HFF-Myc (cell line): ENCODE data around the gene SS18.
A peak's percentile ranks its signal among the peaks of the same experiment; 100 is the strongest.
"Not testable (repeated sequence)": the region's sequence is repeated elsewhere in the genome, so short reads cannot be mapped to it uniquely, and the experiment has no call there.

ENCODE experiments used
- DNase-seq: peaks from one replicate; pipeline ENCODE4 v3.0.0-alpha.2; 2011; ENCODE audit warnings: low read depth; ENCODE audit errors: extremely low read depth
- H3K4me3 ChIP-seq: replicated peaks from 2 replicates; pipeline ENCODE4 v1.5.1; 2011; ENCODE audit warnings: low read depth, mild to moderate bottlenecking, control low read depth, low read length
- TF ChIP-seq, protein P1 (sequence below): IDR thresholded peaks from 2 replicates; pipeline ENCODE4 v1.5.1; 2012; ENCODE audit warnings: mild to moderate bottlenecking, low read depth, low read length, control low read depth; ENCODE audit errors: missing control alignments

SS18 gene, protein sequence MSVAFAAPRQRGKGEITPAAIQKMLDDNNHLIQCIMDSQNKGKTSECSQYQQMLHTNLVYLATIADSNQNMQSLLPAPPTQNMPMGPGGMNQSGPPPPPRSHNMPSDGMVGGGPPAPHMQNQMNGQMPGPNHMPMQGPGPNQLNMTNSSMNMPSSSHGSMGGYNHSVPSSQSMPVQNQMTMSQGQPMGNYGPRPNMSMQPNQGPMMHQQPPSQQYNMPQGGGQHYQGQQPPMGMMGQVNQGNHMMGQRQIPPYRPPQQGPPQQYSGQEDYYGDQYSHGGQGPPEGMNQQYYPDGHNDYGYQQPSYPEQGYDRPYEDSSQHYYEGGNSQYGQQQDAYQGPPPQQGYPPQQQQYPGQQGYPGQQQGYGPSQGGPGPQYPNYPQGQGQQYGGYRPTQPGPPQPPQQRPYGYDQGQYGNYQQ

GRCh38 chr18:26090130-26091046 is at the start of gene SS18:
Gene SS18 (minus strand): TSS chr18:26090613. CDS start chr18:26090569, 44 bp downstream.
- DNase-seq = peak; percentile 63
- TF ChIP-seq, protein P1, sequence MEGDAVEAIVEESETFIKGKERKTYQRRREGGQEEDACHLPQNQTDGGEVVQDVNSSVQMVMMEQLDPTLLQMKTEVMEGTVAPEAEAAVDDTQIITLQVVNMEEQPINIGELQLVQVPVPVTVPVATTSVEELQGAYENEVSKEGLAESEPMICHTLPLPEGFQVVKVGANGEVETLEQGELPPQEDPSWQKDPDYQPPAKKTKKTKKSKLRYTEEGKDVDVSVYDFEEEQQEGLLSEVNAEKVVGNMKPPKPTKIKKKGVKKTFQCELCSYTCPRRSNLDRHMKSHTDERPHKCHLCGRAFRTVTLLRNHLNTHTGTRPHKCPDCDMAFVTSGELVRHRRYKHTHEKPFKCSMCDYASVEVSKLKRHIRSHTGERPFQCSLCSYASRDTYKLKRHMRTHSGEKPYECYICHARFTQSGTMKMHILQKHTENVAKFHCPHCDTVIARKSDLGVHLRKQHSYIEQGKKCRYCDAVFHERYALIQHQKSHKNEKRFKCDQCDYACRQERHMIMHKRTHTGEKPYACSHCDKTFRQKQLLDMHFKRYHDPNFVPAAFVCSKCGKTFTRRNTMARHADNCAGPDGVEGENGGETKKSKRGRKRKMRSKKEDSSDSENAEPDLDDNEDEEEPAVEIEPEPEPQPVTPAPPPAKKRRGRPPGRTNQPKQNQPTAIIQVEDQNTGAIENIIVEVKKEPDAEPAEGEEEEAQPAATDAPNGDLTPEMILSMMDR = no peak
- peak within 1 kb of the TSS; percentile 88 for H3K4me3 ChIP-seq

DNA sequence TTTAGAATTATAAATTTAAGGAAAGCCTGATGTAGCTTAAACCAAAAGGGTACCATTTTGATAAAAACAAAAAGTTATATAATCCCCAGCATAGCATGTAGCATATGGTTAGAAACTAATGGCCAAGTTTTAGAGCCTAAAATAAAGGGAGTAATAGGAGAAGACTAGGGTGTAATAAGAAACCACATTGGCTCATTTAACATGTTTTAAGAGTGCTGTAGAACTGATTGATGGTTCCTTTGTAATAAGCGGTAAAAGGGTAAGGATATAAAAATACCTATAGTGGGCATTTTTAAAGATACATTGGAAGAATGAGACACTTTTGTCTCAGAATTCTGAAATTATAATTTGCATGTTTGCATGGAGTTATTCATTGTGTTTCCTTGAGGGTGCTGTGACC is 45.1 kb upstream of the SS18 start:
- H3K4me3 ChIP-seq = no peak overlapping the region
- TF ChIP-seq, protein P1 = no peak
- DNase-seq = no peak

DNA sequence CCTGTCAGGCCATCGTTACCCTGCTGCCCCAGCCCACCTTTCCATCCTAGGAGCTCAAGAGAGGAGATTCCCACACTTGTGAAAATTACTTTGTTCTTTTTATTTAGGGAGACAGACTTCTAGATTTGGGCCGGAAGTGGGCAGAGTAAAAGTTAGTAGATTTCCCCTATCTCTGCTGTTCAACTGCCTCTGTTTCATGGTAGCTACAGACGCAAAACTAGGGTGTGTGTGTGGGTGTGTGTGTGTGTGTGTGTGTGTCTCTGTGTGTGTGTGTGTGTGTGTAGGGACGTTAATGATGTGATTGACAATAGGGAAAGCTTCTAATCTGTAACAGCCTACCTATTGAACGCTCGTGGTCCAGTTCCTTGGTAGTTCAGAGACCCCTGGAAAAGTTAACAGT is 43.7 kb upstream of the SS18 start:
- no peak for DNase-seq
- H3K4me3 ChIP-seq = no peak overlapping the region
- TF ChIP-seq, protein P1 = no peak

DNA sequence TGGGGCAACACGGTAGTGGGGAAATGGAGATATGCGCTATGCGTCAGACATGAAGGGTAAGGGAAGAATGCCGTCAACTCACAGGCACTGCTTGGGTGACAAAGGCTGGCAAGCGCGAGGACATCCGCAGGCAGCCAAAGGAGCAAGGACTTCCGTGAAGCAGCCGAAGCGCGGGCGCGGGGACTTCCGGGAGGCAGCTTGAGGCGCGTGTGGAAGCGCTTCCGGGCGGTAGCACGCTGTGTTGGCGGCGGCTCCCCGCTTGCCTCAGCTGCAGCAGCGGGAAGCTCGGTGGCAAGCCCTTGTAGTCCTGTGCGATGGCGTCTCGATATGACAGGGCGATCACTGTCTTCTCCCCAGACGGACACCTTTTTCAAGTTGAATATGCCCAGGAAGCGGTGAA is 43.2 kb upstream of the SS18 start, which contains the start of gene PSMA8:
Gene PSMA8, plus strand, starts transcription at position 218 of the 400 bp plus-strand sequence. Its CDS starts 97 bp downstream, at position 315.
- TF ChIP-seq, protein P1 = no peak
- H3K4me3 ChIP-seq = no peak within 1 kb of the TSS
- no peak for DNase-seq

DNA sequence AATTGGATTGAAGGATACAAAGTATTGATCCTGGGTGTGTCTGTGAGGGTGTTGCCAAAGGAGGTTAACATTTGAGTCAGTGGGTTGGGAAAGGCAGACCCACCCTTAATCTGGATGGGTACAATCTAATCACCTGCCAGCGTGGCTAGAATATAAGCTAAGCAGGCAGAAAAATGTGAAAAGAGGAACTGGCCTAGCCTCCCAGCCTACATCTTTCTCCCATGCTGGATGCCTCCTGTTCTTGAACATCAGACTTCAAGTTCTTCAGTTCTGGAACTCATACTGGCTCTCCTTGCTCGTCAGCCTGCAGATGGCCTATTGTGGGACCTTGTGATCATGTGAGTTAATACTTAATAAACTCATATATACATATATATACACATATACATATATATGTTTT is 37.8 kb upstream of the SS18 start:
- not testable (repeated sequence) for DNase-seq, H3K4me3 ChIP-seq

DNA sequence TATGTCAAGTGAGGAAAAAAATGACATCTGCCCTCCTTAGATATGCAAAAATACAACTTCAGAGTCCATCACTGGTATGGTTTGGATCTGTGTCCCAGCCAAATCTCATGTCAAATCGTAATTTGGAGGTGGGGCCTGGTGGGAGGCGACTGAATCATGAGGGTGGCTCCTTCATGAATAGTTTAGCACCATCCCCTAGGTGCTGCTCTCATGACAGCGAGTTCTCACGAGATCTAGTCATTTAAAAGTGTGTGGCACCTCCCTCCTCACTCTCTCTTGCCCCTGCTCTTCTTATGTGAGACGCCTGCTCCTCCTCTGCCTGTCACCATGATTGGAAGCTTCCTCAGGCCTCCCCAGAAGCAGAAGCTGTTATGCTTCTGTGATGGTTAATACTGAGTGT is 37.4 kb upstream of the SS18 start:
- no peak overlapping the region for H3K4me3 ChIP-seq
- DNase-seq = no peak
- TF ChIP-seq, protein P1 = no peak

- not testable (repeated sequence) for DNase-seq, H3K4me3 ChIP-seq
Observed at GRCh38 chr18:26121994-26122393, 31.6 kb upstream of the SS18 start.
